Spleen (tissue), 7 donors: Measurements from ENCODE around the gene SRRM1.

Experiments
- CTCF ChIP-seq, 11 experiments: fragments of 200-600 bp in 7 of 11; fragments of 450-650 bp in 4 of 11; sonication (generic) in 4 of 11; IDR thresholded peaks in 8 of 11; conservative IDR thresholded peaks in 3 of 11; 1 replicate in 7 of 11; 2 replicates in 4 of 11; pipeline versions ENCODE4 v1.4.0 to v1.8.0; 2016 to 2021; ENCODE audit warnings: antibody characterized with exemption in 11 of 11, inconsistent platforms in 4 of 11, mild to moderate bottlenecking in 1 of 11
- POLR2A ChIP-seq, 3 donors: fragments of 450-650 bp; IDR thresholded peaks; one replicate each; pipeline ENCODE4 v1.5.1; 2017; ENCODE audit warnings: antibody characterized with exemption in 3 of 3, mild to moderate bottlenecking in 1 of 3
- donor health status: DM: no; HTN: no; CAD: no; lungs with moderate emphysema.
- donor health status: DM: no; HTN: no; CAD: no.
- donor health status: DM: no; HTN: no; CAD: no.

- TF ChIP-seq POLR2A (IDR thresholded peaks at IDR 0.05): no peak
- no peak for TF ChIP-seq CTCF (IDR thresholded peaks at IDR 0.05 in 8 of 11, conservative IDR thresholded peaks at IDR 0.05 in 3 of 11)
These were observed 2.8 kb upstream of the SRRM1 start for GRCh38 chr1:24640288-24640687.
